Stromal cell of bone marrow (primary cell): ENCODE results near the gene RIN1.
"Not testable (repeated sequence)": the region's sequence is repeated elsewhere in the genome, so short reads cannot be mapped to it uniquely, and the experiment has no call there.

Source experiments
- DNase-seq: peaks from one replicate; pipeline ENCODE4 v3.0.0-alpha.2; 2012; ENCODE audit warnings: low read depth

RIN1 gene

GRCh38 chr11:66336234-66337102 is at the start of gene RIN1:
RIN1 (minus strand) TSS chr11:66336434; CDS start chr11:66336402, 32 bp downstream.
- peak; percentile 97 for DNase-seq

- DNase-seq: not testable (repeated sequence)
Measured at GRCh38 chr11:66384316-66384715, 48.1 kb upstream of the RIN1 start.

- not testable (repeated sequence) for DNase-seq
Measured at GRCh38 chr11:66380264-66380663, 44.0 kb upstream of the RIN1 start.

DNA sequence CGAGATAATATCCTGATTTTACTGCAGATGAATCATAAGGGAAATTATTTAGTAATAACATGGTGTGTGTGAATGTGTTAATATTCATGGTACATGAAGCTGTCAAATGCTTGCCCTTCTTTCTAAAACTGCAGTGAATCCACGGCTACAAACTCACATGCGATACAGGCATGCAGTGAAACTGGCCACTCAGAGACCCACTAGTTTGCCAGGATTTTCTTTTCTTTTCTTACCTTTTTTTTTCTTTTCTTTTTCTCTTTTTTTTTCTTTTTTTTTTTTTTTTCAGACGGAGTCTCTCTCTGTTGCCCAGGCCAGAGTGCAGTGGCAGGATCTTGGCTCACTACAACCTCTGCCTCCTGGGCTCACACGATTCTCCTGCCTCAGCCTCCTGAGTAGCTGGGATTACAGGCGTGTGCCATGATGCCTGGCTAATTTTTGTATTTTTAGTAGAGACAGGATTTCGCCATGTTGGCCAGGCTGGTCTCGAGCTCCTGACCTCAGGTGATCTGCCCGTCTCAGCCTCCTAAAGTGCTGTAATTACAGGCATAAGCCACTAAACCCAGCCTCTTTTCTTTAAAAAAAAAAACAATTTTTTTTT is 37.6 kb upstream of the RIN1 start:
- not testable (repeated sequence) for DNase-seq

- DNase-seq: no peak
Measured at GRCh38 chr11:66373265-66373664, 37.0 kb upstream of the RIN1 start.

- DNase-seq: no peak
Measured at GRCh38 chr11:66371627-66372415, 35.6 kb upstream of the RIN1 start, which contains the start of gene SLC29A2. SLC29A2 (minus strand) TSS chr11:66371760; CDS start chr11:66371591, 169 bp downstream.

- DNase-seq: no peak
Measured at GRCh38 chr11:66369073-66369894, 33.0 kb upstream of the RIN1 start.

GRCh38 chr11:66368484-66368883 is 32.2 kb upstream of the RIN1 start:
- no peak for DNase-seq

DNA sequence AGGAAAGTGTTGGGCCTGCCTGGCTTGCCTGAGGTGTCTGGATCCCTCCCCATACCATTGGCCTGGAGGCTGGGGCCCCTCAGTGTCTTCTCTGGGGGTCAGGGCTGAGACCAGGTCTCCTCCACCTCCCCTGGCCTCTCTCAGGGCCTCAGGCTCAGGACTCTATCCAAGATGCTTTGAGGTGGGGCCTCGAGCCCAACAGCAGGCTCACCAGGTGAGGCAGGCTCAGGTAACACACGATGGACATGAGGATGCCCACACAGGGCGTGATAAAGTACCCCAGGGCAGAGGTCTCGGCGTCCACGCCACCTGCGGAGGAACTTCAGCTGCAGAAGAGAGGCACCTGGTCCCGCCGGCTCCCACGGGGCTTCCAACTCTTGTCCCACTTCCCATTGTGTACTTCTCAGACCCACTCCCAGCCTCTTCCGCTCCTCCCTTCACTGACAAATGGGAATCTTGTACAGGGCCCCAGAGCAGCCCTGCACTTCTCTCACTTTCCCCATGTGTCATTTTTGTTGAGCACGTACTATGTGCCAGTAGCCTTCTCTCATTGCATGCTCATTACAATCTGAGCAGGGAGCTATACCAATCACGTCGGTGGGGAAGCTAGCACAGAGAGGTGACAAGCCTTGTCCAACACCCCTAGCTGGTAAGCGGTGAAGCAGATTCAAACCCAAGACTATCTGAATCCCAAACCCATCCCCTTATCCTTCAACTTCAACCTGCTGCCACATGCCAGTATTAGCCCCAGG is 31.5 kb upstream of the RIN1 start:
- DNase-seq: no peak

- DNase-seq: no peak
Measured at GRCh38 chr11:66366844-66367477, 30.7 kb upstream of the RIN1 start.

GRCh38 chr11:66365711-66366619 is 29.7 kb upstream of the RIN1 start:
- no peak for DNase-seq

DNA sequence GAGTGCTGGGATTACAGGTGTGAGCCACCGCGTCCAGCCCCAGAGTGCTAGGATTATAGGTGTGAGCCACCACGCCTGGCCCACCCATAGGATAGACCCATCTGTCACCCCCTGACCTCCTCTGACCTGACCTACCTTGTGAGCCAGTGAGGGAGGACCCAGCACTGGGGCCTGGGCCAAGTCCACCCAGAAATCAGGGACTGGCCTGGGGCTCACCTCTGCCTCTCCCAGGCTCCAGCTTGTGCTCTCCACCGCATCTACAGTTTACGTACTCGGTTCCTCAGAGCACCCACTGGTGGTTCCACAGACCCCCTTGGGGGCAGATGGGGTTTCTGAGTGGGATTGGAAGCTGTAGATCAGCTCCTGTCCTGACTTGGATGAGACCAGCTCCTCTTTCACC is 28.9 kb upstream of the RIN1 start:
- DNase-seq: no peak

GRCh38 chr11:66363805-66364535 is 27.7 kb upstream of the RIN1 start:
- no peak for DNase-seq

DNA sequence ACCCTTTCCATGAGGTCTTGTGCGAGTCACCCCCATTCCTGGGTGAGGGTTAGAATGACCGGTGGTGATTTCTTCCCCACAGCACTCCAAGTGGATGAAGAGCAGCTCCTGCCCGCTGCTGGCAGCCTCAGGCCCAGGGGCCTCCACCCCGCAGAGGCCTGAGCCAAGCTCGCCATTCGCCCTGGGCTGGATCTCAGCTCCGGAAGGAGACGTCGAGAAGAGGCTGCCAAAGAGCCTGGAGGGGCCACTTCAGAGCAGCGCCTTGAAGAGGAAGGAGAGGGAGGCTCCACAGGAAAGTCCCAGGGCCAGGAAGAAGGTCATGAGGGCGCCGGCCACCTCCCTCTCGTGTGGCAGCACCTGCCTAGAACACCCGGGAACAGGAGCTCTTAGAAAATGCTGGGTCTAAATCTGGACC is 27.0 kb upstream of the RIN1 start:
- DNase-seq: no peak

DNA sequence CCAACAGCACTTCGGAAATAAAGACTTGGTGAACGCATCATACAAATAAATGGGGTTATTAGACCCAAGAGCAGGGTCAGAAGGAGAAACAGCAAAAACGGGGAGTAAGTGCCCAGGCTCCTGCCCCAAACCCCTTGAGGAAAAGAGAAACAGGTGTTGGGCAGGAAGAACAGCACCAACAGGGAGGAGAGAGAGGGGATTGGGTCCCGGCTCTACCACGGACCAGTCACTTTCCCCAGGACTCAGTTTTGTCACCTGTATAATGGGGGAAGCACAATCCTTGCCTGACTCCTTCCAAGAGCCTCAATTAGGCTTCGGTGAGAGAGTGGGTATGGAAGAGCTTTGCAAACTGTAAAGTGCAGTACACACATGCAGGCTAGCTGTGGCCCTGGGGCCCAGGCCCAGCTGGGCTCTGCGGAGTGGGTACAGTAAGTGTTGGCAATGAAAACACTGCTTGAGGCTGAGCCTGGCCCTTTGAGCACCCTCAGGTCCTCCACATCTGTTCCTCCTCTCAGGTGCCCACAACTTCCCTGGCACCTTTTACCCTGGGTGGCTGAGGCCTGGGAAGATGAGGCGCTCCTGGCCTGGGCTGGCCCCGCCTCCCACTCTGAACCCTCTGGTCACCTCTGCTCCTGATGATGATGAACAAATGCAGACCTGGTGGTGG is 26.4 kb upstream of the RIN1 start:
- no peak for DNase-seq

GRCh38 chr11:66361502-66361941 is 25.3 kb upstream of the RIN1 start:
- DNase-seq: no peak

- no peak for DNase-seq
Measured at GRCh38 chr11:66360406-66361073, 24.3 kb upstream of the RIN1 start.
